ENCODE results near the gene MICAL3. TPM values are rescaled to one million over a fixed set of nuclear protein-coding genes. Genes with fewer than 3 reads are reported as not detected.

The MICAL3 gene
- total and polyA plus RNA-seq, 2 of the 8 experiments (the other 6 are each of a cell fraction or from before 2014, with no cell fraction given), result 8.3 to 41.8 TPM

DNA sequence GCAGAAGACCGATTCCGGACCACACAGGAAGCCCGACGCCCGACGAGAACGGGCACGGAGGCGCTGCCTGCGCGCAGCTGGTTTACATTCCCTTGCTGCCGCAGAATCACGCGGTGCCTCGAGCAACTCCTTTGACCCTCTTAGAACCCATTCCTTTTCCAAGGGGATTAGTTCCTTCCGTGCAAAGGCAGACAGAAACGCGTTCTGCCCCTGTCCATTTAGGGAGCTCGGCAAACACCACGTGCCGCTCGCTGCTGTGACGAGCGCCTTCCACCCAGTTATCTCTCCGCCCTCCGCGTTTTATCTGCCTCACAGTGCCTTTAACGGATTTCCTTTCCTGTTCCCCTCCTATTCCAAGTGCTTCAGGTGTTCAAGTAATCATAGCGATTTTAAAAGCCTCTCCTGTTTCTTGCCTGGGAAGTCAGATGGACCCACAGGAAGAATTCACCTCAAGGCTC lies 24.1 kb upstream of the MICAL3 start (continued):
- TF ChIP-seq, protein P1, sequence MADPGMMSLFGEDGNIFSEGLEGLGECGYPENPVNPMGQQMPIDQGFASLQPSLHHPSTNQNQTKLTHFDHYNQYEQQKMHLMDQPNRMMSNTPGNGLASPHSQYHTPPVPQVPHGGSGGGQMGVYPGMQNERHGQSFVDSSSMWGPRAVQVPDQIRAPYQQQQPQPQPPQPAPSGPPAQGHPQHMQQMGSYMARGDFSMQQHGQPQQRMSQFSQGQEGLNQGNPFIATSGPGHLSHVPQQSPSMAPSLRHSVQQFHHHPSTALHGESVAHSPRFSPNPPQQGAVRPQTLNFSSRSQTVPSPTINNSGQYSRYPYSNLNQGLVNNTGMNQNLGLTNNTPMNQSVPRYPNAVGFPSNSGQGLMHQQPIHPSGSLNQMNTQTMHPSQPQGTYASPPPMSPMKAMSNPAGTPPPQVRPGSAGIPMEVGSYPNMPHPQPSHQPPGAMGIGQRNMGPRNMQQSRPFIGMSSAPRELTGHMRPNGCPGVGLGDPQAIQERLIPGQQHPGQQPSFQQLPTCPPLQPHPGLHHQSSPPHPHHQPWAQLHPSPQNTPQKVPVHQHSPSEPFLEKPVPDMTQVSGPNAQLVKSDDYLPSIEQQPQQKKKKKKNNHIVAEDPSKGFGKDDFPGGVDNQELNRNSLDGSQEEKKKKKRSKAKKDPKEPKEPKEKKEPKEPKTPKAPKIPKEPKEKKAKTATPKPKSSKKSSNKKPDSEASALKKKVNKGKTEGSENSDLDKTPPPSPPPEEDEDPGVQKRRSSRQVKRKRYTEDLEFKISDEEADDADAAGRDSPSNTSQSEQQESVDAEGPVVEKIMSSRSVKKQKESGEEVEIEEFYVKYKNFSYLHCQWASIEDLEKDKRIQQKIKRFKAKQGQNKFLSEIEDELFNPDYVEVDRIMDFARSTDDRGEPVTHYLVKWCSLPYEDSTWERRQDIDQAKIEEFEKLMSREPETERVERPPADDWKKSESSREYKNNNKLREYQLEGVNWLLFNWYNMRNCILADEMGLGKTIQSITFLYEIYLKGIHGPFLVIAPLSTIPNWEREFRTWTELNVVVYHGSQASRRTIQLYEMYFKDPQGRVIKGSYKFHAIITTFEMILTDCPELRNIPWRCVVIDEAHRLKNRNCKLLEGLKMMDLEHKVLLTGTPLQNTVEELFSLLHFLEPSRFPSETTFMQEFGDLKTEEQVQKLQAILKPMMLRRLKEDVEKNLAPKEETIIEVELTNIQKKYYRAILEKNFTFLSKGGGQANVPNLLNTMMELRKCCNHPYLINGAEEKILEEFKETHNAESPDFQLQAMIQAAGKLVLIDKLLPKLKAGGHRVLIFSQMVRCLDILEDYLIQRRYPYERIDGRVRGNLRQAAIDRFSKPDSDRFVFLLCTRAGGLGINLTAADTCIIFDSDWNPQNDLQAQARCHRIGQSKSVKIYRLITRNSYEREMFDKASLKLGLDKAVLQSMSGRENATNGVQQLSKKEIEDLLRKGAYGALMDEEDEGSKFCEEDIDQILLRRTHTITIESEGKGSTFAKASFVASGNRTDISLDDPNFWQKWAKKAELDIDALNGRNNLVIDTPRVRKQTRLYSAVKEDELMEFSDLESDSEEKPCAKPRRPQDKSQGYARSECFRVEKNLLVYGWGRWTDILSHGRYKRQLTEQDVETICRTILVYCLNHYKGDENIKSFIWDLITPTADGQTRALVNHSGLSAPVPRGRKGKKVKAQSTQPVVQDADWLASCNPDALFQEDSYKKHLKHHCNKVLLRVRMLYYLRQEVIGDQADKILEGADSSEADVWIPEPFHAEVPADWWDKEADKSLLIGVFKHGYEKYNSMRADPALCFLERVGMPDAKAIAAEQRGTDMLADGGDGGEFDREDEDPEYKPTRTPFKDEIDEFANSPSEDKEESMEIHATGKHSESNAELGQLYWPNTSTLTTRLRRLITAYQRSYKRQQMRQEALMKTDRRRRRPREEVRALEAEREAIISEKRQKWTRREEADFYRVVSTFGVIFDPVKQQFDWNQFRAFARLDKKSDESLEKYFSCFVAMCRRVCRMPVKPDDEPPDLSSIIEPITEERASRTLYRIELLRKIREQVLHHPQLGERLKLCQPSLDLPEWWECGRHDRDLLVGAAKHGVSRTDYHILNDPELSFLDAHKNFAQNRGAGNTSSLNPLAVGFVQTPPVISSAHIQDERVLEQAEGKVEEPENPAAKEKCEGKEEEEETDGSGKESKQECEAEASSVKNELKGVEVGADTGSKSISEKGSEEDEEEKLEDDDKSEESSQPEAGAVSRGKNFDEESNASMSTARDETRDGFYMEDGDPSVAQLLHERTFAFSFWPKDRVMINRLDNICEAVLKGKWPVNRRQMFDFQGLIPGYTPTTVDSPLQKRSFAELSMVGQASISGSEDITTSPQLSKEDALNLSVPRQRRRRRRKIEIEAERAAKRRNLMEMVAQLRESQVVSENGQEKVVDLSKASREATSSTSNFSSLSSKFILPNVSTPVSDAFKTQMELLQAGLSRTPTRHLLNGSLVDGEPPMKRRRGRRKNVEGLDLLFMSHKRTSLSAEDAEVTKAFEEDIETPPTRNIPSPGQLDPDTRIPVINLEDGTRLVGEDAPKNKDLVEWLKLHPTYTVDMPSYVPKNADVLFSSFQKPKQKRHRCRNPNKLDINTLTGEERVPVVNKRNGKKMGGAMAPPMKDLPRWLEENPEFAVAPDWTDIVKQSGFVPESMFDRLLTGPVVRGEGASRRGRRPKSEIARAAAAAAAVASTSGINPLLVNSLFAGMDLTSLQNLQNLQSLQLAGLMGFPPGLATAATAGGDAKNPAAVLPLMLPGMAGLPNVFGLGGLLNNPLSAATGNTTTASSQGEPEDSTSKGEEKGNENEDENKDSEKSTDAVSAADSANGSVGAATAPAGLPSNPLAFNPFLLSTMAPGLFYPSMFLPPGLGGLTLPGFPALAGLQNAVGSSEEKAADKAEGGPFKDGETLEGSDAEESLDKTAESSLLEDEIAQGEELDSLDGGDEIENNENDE (IDR thresholded peaks at IDR 0.05; ENCODE audit: insufficient replicate concordance, low read length), result no peak
- no peak for TF ChIP-seq GABPA (IDR thresholded peaks at IDR 0.05; ENCODE audit: borderline replicate concordance, insufficient read depth, low read length)
- no peak for TF ChIP-seq ASH2L (IDR thresholded peaks at IDR 0.05; ENCODE audit: low read length)
